GM21786 (cell line): ENCODE results near the gene GRXCR1.

Source experiments
- ATAC-seq: cut with Tn5 transposase; IDR thresholded peaks from one replicate; pipeline ENCODE4 v1.9.1; 2021; ENCODE audit not compliant: unreplicated experiment

The GRXCR1 gene

DNA sequence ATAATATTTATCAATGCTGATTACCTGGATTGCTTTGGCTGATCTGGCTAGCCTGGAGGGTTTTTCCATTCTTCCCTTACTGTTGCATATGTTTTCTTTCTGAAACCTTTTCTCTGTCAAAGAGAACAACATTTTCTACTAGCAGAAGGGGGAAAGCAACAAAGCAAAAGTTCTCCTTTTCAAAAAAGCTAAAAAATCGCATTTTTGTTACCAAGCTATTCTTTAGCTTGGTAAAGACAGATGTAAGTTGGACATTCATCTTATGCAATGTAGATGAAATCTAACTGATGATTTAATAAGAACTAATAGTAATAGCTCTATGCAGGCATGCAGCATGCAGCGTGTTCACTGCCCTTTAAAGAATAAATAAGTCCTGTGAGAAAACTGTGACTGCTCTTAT lies at the start of gene GRXCR1:
Gene GRXCR1, plus strand, starts transcription at position 301 of the 400 bp plus-strand sequence. CDS start 554 bp downstream, outside the sequence.
- no peak for ATAC-seq

DNA sequence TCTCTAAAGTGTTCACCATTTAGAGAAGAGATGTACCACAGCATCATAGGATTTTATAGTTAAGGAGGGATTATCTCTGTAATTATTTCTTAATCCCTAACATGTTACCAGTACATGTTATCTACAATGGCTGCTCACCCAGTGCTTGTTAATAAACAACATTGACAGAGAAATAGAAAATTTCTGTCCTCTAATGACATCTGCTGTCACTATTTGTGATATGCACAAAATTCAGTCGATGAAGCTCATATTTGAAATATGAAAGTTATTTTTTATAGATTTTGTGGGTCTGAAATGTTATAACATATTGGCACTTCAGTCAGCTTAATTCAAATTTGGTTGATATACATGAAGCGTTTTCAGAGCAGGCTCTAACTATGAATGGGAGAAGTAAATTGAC lies 48.8 kb upstream of the GRXCR1 start:
- ATAC-seq = no peak

DNA sequence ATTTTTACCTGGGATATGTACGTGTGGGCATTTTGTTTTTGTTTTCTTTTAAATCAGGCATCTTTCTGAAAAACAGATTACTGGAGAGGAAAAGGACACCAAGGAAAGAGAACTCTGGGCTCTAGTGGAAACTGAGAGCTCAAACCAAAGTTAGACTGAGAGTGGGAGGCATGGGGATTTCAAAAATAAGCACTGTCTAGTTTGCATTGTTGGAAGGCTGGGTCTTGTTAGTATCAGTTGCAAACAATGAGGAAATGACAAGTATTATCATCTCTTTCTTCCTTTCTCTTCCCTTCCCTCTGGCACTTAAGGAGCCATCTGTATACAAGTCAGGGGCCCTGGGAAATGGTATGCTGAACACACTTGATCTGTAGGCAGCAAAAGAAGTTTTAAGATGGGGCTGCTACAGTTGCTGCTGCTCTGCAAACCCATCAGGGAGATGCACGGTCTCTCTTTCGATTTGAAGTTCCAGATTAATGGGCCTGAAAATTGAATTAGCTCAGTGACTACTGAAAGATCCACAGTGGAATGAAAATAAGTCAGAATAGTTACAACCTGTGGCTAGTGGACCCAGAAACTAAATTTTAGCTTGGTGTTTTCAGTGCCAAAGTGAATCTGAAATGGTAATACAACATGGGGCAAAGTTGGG lies 48.0 kb upstream of the GRXCR1 start:
- no peak for ATAC-seq

DNA sequence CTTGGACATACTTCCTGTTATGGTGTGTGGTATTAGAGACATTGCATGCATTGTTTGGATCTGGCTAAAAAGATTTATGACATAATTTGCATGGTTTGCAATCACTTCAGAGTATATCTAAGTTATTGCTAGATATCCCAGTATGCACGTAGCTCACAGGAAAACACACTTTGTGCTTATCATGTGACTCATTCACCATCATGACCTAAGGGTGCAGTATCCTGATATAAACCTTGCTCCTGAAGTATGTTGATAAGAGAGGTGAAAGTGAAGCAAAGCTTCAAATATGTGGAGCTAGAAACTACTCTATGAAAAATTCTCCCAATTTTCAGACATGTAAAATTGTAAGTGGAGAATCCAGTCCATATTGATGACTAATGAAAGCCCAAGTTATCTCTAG lies 46.9 kb upstream of the GRXCR1 start:
- no peak for ATAC-seq

DNA sequence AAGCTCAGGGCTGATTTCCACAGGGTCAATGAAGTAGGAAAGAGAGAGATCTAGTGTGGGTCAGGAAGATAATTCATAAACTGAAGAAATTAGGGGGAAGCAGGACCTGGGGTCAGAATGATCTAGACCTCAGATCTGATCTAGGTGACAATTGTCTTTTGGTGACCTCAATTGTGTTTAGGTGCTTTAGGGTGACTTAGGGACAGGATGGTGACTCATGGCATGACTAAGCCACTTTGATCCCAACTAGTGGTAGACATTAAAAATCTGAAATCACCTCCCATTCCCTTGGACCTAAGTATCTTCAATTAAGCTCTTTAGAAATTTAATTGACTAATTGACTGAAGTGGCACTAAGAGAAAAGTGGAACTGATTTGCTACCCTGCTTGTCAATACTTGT lies 36.7 kb upstream of the GRXCR1 start:
- ATAC-seq = no peak

DNA sequence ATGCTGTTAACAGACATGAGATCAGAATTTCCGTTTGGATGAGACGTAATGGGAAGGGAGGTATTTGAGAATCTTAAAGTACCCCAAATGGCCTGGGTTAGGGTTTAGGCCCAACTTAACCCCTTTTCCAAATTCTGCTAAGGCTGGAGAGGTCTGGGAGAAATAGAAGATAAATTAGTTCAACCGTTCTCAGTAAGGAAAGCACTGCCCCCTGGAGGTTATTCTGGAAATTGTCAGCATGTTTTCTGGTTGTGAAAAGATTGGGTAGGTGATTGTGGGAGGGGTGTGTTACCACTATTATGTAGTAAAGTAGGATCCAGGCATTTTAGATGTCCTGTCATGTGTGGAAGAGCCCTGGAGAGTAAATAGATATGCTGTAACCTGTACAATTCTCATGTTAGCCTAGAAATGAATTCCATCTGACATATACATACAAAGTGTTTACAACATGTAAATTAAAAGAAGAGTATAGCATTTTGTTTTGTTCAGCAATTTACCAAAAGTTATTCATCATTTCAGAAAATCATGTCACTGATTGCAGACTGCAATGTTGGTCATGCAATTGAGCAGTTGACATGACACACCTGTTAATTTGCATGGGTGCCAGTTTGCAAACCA lies 26.8 kb upstream of the GRXCR1 start:
- ATAC-seq = peak; percentile 67

DNA sequence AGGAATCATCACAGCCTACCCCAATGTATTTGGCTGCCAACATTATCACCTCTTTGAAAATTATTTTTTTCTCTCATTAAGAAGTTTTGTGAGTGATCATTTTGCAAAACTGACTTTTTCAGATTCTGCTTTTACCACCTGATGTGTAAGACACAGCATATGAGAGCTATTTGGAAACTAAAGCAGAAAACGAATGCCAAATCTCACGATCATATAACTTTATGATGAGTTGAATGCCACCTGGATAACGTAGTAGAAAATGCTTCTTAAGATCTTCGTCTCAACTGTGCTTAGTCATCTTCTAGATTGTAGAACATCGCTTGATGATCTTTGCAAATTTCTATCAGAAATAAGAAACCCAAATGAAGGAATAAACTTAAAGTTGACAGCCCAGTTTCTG lies 21.3 kb upstream of the GRXCR1 start:
- no peak for ATAC-seq

DNA sequence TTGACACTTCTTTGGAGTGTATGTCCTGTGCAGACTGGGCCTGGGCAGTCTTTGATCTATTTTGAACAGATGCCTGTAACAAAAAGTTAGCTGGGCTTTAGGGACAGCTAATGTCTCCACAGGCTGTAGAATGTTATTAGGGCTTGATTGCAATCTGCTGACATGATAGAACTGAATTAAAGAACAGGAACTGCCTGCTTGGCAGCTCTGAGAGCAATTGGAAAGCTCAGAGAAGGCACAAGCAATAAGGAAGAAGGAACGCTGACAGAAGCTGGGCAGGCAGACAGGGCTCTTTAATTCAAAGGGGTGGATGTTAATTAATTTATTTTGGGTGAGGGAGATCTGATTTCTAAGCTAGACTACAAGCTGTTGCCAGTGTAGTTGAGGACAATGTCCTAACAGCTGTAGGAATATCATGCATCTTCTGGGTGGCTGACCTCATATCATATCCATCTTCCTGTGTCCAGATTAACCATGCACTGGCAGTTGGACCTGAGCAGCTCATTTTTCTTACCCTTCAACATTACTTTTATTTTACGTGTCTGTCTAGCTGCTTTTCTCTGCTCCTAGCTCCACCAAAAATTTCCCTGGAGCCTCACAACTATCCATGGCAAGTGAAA lies 20.7 kb upstream of the GRXCR1 start:
- no peak for ATAC-seq

DNA sequence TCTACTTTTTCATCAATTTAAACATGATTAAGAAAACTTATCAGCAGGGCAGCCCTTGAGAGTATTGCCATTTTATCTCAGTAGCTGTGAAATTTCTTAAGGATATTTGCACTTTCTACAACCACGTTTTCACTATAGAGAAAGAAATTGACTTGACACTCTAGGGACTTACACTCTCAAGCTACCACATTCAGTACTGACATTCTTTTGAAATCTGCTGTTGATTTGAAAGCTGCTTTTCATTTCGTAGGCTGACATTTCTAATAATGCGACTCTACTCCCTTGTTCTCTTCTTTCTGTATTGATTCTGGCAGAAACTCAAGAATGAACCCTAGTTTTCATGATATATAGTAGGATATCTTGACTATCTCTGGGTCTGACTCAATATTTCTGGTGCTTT lies 13.7 kb upstream of the GRXCR1 start:
- ATAC-seq = no peak

DNA sequence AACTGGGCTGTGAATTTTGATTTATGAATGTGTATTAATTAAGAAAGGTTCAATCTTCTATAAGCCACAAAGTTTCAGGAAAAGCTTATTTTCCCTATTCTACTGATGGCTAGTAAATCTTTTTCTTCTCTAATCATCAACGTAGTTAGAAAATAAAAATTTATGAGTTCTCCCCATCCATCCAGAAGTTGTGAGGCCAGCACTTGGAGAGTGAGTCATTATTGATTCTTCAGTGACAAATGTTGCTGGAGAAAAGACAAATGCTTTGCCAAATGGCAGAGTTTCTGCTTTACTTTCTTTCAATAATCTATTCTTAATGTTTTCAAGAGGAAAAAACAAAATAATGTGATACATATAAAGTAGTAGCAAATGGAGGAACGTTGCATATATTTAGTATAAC lies 11.3 kb upstream of the GRXCR1 start:
- no peak for ATAC-seq

DNA sequence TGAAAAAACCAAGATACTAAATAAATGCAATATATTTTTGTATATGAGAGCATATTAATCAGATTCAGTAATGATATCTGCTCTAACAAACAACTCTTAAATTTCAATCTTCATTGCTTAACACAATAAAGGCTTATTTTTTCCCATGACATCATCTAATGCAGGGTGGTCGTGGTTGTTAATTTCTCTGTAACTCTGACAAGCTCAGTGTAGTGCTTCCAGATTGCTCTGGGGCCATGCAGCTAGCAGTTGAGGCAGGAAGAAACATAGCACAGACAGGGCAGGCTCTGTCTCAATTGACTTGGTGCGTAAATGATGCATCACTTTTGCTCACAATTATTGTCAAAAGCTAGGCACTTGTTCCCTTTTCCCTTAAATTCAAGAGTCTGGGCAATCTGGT lies 869 bp upstream of the GRXCR1 start:
- no peak for ATAC-seq

DNA sequence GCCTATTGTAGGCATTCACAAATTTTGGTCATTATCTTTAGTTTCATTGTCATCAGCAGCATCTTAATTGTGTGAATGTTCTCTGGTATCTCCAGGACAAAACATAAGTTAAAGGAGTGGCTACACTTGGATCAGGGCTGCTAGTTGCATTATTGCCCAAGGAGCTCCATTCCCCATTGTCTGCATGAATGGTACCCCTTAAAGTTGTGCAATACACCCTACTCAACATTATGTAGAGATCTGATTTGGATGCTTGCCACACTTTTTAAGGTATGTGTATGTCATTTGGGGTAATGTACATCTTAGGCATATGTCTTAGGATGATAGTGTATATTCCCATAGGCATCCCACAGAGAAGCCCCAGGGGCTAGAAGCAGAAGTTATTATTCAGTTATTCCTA lies 2.9 kb downstream of the GRXCR1 start:
- ATAC-seq = no peak

DNA sequence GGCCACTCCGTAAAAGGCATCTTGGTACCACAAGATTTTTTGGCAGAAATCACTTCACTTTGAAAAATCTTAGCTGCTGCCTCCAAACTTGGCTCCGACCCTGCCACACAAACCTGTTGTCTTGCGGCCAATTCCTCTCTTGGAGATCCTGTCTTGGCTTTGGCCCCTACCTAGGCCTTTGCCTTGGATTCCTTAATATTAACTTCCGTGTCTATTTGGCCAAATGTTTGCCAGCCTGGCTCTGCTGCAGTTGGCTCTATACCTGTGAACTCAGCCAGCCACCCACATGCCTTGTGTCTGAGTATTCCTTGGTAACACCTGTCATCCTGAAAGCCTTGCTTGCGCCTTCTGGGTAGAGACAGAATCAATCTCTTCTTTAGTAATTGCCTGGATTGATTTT lies 12.5 kb downstream of the GRXCR1 start:
- no peak for ATAC-seq

DNA sequence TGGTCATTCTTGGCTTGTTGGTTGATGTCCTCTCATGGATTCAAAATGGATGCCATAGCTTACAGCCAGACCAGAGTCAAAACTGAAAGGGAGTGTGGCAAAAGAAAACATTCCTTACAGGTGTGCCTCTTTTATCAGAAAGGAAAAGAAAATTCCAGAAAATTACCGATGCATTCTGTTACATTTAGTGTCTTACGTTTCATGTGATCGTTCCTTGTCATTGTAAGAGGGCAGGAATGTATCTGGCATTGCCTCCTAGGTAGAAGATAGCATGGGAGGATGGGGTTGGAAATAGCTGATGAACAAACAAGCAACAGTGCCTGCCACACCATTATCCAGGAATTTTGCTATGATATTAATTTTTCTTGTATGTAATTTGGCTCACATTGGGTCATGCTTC lies 13.1 kb downstream of the GRXCR1 start:
- no peak for ATAC-seq

DNA sequence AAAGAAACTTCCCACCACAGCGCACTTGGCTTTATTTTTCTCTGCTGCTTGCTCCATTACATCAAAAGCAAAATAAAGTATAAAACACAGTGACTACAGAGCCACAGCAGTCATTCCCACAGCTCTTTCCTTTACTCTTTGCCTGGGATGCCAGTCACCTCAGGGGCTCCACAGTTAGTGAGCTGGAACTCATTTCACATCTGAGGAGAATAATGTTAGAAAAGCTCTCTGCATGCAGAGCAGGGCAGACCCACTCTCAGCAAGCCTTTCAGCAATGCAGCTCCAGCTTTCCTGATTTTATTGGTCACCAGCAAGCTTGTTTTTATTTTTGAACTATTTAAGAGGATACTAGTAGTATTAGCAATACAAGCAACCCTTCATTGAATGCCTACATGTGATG lies 13.8 kb downstream of the GRXCR1 start:
- ATAC-seq = no peak

DNA sequence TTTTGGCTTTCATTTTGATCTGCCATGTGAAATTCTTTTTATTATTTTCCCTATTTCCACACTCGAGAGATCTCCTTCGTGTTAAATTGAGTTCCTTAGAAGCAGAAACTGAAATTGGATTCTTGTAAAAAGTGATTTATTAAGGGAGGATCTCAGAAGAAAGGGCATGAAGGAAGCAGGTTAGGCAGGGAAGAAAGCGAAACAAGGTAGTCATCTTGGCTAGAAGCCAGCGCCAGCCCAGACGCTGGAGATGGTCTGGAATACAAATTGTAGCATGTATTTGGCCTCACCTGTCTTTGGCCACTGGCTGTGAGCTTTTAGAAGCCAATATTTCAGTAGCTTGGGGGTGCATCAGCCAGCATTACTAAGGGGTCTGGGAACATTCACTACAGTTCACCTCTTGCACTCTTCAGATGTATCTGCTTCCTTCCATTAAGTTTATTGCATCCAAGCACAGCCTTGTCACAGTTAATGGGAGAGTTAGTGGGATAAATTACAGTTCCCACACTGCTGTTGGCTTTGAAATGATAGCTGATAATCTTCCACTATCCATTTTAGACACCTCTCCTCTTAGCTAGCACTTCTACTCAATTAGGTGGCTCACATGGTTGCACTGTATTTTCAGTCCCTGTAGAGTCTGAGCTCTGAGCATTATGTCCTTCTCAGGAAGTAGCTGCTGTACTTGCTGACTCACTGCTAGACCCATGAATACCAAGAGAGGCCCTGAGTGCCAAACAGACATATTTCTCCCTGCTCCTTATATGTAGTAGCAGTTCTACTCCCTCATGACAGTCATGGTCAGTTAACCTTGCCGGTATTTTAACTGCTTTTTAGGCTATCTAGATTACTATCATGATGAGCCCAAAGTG lies 14.6 kb downstream of the GRXCR1 start:
- ATAC-seq = no peak

DNA sequence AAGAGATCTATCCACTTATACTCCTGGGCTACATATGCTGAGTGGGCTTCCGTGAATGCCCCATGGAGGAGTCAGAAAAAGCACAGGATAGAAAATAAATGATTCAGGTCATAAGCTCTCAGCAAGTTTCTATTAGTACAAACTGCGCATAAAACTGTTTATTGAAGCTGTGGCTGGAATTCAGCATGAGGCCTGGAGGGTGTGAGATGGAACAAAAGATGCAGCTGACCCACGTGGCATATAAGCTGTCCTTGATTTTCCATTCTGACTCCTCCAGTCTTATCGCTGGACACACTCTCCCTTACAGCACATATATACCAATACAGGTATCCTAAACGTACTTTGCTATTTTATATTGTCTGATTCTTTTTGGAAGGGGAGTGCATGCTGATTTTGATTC lies 17.9 kb downstream of the GRXCR1 start:
- no peak for ATAC-seq

DNA sequence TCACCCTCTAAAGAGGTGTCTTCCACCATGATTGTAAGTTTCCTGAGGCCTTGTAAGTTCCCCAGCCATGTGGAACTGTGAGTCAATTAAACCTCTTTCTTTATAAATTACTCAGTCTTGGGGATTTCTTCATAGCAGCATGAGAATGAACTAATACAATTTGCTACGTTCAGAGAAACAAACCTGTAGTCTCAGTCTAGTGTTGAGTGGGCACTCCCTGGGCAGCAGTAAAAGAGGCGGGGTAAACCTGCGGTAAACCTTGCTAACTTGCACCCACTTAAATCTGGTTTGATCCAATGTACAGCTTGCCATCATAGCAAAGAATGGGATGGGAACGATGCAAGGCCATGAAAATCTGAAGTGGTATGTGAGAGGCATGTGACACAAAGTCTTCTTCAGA lies 22.4 kb downstream of the GRXCR1 start:
- no peak for ATAC-seq

DNA sequence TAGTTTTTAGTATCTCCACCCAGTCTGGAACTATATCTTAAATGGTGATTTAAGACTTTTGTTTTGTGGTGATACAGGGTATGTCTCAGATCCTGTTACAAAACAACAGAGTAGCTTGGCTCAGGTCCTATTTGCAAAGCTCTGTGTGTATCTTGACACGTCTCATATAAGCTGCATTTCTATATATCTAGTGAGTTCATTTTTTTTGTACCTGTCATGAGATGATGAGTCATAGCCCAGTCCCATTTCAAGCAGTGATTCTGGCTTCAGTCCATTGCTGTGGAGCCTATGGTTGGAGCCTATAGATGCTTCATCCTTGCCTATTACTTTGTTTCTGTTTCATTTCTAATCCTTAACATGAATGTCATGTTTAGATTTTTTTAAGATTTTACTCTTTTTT lies 23.0 kb downstream of the GRXCR1 start:
- ATAC-seq = no peak

DNA sequence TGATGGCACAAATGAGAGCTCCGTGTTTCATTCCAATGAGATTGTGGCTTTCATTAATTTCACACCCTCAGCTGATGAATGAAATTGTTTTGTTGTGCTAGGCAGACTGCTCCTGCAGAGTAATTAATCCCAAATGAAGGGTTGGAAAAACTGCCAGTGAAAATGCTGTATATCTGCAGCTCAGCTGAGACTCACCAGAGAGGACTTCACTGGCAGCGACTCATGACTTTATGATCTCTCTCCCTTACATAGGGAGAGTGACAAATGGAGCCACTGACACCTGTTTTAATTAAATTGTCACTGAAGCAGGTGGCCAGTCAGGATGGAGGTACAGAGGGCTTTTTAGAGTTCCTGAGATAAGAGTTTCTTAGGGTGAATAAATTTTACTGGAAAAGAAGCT lies 24.8 kb downstream of the GRXCR1 start:
- ATAC-seq = no peak

DNA sequence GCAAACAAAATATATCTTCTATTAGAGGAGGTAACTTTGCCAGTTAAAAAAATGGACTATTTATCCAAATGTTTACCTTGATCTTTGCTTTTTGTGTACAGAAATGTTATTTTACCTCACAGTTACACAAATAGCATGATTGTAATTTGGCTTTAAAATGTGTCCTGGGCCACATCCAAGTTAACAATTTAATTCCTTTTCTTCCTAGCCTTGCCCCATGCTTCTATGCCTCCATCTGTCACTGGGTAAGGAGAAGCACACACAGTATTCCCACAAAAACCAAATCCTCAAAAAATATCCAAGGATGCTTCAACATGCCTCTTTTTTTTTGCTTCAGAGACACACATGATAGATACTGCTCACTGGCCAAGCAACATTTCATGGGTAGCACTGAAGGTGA lies 30.9 kb downstream of the GRXCR1 start:
- no peak for ATAC-seq

DNA sequence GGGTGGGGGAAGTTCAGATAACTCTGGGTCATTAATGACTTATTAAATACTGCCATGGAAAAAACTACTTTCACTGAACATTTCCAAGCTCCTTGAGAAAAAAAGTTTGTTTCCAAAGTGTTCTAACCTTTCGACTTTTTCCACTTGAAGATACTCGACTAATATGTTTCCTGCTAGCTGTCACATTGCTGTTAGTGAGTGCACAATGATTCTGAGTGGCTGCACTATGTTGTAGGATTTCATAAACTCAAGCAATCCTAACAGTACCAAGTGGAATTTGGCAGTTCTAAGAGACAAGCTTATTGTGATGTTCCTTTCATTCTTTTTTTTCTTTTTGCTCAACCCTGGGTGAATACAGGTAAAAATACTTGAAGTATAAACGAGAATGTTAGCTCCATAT lies 33.4 kb downstream of the GRXCR1 start:
- no peak for ATAC-seq
